HFFc6 (cell line): ENCODE measurements around the gene TP53TG5. TPM values are rescaled to one million over a fixed set of nuclear protein-coding genes. Genes with fewer than 3 reads are reported as not detected.

Experiments used
- DNase-seq: peaks from one replicate; pipeline ENCODE4 v3.0.0-alpha.2; 2018
- H3K27ac Mint-ChIP-seq: 2 replicates; pipeline ENCODE4 v1.8.0; 2020; ENCODE audit warnings: mild to moderate bottlenecking, mixed read lengths
- H3K27me3 Mint-ChIP-seq: 2 replicates; pipeline ENCODE4 v1.8.0; 2021; ENCODE audit warnings: mild to moderate bottlenecking, moderate library complexity, mixed read lengths; ENCODE audit not compliant: insufficient read depth
- H3K36me3 Mint-ChIP-seq: 2 replicates; pipeline ENCODE4 v1.8.0; 2021; ENCODE audit warnings: low read depth, mixed read lengths
- H3K4me1 Mint-ChIP-seq: 2 replicates; pipeline ENCODE4 v1.8.0; 2020; ENCODE audit warnings: low read depth, mixed read lengths
- H3K4me3 Mint-ChIP-seq: 2 replicates; pipeline ENCODE4 v1.8.0; 2020; ENCODE audit warnings: mild to moderate bottlenecking, moderate library complexity, mixed read lengths
- H3K9me3 Mint-ChIP-seq: 2 replicates; pipeline ENCODE4 v1.8.0; 2020; ENCODE audit warnings: mild to moderate bottlenecking, mixed read lengths
- CTCF ChIP-seq: fragments of 200-600 bp; sonication (generic); IDR thresholded peaks from 2 replicates; pipeline ENCODE4 v1.5.0; 2021; ENCODE audit warnings: antibody characterized with exemption, mild to moderate bottlenecking
- total RNA-seq, 6 experiments: library from RNA; stranded (reverse); fragmentation: NEBNext Ultra II Directional; extraction: Animal tissue kit (Norgen Biotek cat#: 25700); gene quantifications; 2 replicates in 1 of 6; 3 replicates in 5 of 6; pipeline ENCODE4 v1.2.3, GENCODE V29; 2021

The TP53TG5 gene
- total RNA-seq, 6 experiments from 2014 or later, result not detected

- DNase-seq, result peak; percentile 99
- H3K9me3 Mint-ChIP-seq, result no peaks in the 10 kb centered on the region
- peak; percentile 93 for TF ChIP-seq CTCF
- peak within 1 kb of the TSS; percentile 100 for H3K27ac Mint-ChIP-seq
- H3K4me3 Mint-ChIP-seq, result peak within 1 kb of the TSS; percentile 100
- peaks cover 5% of the 10 kb centered on the region; the same call in 1 of the 2 replicates for H3K36me3 Mint-ChIP-seq
- H3K4me1 Mint-ChIP-seq, result peaks cover 44% of the 10 kb centered on the region
- H3K27me3 Mint-ChIP-seq, result peaks cover 5% of the 10 kb centered on the region; the same call in 1 of the 2 replicates
Measured at GRCh38 chr20:45362804-45363610, 15.1 kb downstream of the TP53TG5 start, which contains the start of gene SYS1. Gene SYS1 (plus strand): TSS chr20:45363156. CDS start chr20:45363532, 376 bp downstream.

GRCh38 chr20:45361793-45362192 lies 16.3 kb downstream of the TP53TG5 start:
- Mint-ChIP-seq H3K4me3 (no peak overlapping the region), H3K27me3 (peaks cover 5% of the 10 kb centered on the region; the same call in 1 of the 2 replicates), H3K36me3 (no peaks in the 10 kb centered on the region), H3K27ac (no peak overlapping the region), H3K4me1 (peaks cover 55% of the 10 kb centered on the region), H3K9me3 (no peaks in the 10 kb centered on the region)
- DNase-seq, result no peak
- no peak for TF ChIP-seq CTCF

- H3K27me3 Mint-ChIP-seq, result peaks cover 5% of the 10 kb centered on the region; the same call in 1 of the 2 replicates
- peaks cover 71% of the 10 kb centered on the region for H3K4me1 Mint-ChIP-seq
- no peaks in the 10 kb centered on the region for H3K36me3 Mint-ChIP-seq
- TF ChIP-seq CTCF, result no peak
- DNase-seq, result no peak
- H3K9me3 Mint-ChIP-seq, result no peaks in the 10 kb centered on the region
- no peak overlapping the region for H3K4me3 Mint-ChIP-seq
- H3K27ac Mint-ChIP-seq, result peak overlapping the region; percentile 85
Measured at GRCh38 chr20:45359406-45360148, 18.5 kb downstream of the TP53TG5 start.

- H3K27me3 Mint-ChIP-seq, result peaks cover 5% of the 10 kb centered on the region; the same call in 1 of the 2 replicates
- no peak for TF ChIP-seq CTCF
- peak overlapping the region; percentile 54; the same call in 1 of the 2 replicates for H3K4me3 Mint-ChIP-seq
- H3K36me3 Mint-ChIP-seq, result no peaks in the 10 kb centered on the region
- H3K27ac Mint-ChIP-seq, result peak overlapping the region; percentile 85
- no peak for DNase-seq
- peaks cover 75% of the 10 kb centered on the region for H3K4me1 Mint-ChIP-seq
- no peaks in the 10 kb centered on the region for H3K9me3 Mint-ChIP-seq
Measured at GRCh38 chr20:45359069-45359405, 19.1 kb downstream of the TP53TG5 start.

- Mint-ChIP-seq H3K27me3 (peaks cover 3% of the 10 kb centered on the region; the same call in 1 of the 2 replicates), H3K27ac (peak overlapping the region; percentile 85), H3K4me3 (peak overlapping the region; percentile 54), H3K4me1 (peaks cover 73% of the 10 kb centered on the region), H3K9me3 (no peaks in the 10 kb centered on the region), H3K36me3 (no peaks in the 10 kb centered on the region)
- TF ChIP-seq CTCF, result no peak
- DNase-seq, result peak; percentile 62
Measured at GRCh38 chr20:45358282-45359068, 19.6 kb downstream of the TP53TG5 start.
